ENCODE data around the gene LRRC8E. TPM values are rescaled to one million over a fixed set of nuclear protein-coding genes. Genes with fewer than 3 reads are reported as not detected.
"Not testable (repeated sequence)": the region's sequence is repeated elsewhere in the genome, so short reads cannot be mapped to it uniquely, and the experiment has no call there.

The LRRC8E gene
- total RNA-seq, 1 donor from 2014 or later: 3.5 TPM

DNA sequence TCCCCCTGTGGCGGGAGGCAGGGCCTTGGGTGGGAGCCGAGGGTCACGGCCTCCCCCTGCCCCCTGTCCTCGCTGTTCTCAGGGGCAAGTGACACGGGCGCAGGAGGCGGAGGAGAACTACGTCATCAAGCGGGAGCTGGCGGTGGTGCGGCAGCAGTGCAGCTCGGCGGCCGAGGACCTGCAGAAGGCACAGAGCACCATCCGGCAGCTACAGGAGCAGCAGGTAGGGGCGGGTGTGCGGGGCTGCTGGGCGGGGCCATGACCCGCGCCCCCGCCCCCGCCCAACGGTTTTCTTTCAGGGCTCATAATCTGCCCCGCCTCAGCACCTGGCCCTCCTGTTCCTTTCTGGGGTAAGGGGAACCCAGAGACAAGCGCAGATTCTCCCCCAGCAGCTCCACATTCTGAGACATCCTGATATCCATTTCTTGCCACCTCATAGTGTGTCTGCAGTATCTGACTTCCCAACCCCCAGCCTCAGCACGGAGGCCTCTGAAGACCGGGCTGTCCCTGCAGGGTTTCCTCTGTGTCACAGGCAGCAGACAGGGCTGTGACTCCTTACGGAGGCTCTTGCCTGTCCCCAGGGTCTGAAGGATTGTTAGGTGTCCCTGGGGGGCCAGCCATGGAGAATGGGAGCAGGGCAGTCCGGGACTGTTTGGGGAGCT lies 30.1 kb upstream of the LRRC8E start:
- Mint-ChIP-seq H3K27me3 (ENCODE audit: unreplicated experiment) (no peaks in the 10 kb centered on the region), H3K27ac (ENCODE audit: unreplicated experiment) (no peak overlapping the region), H3K4me1 (ENCODE audit: unreplicated experiment) (no peaks in the 10 kb centered on the region), H3K9me3 (ENCODE audit: unreplicated experiment) (no peaks in the 10 kb centered on the region), H3K4me3 (ENCODE audit: unreplicated experiment) (no peak overlapping the region), H3K36me3 (ENCODE audit: unreplicated experiment) (peaks cover 2% of the 10 kb centered on the region)
- TF ChIP-seq, protein P1, sequence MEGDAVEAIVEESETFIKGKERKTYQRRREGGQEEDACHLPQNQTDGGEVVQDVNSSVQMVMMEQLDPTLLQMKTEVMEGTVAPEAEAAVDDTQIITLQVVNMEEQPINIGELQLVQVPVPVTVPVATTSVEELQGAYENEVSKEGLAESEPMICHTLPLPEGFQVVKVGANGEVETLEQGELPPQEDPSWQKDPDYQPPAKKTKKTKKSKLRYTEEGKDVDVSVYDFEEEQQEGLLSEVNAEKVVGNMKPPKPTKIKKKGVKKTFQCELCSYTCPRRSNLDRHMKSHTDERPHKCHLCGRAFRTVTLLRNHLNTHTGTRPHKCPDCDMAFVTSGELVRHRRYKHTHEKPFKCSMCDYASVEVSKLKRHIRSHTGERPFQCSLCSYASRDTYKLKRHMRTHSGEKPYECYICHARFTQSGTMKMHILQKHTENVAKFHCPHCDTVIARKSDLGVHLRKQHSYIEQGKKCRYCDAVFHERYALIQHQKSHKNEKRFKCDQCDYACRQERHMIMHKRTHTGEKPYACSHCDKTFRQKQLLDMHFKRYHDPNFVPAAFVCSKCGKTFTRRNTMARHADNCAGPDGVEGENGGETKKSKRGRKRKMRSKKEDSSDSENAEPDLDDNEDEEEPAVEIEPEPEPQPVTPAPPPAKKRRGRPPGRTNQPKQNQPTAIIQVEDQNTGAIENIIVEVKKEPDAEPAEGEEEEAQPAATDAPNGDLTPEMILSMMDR (IDR thresholded peaks at IDR 0.05): no peak
- no peak for DNase-seq (ENCODE audit: extremely low spot score, unreplicated experiment)

DNA sequence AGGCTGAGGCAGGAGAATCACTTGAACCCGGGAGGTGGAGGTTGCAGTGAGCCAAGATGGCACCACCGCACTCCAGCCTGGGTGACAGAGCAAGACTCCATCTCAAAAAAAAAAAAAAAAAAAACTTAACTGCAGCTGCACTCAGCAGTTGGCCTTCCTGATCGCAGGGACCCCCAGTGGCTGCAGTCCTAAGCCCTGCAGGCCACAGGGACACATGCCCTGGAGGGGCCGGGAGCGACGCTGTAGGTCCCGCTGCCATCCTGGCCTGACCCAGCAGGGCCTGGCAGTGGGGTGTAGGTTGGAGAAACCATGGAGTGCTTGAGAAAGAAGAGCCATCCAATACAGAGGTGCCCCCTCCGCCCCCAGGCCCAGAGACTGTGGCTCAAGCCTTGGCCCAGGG lies 29.2 kb upstream of the LRRC8E start:
- H3K4me3 Mint-ChIP-seq (ENCODE audit: unreplicated experiment); H3K27ac Mint-ChIP-seq (ENCODE audit: unreplicated experiment); DNase-seq (ENCODE audit: extremely low spot score, unreplicated experiment); H3K9me3 Mint-ChIP-seq (ENCODE audit: unreplicated experiment); H3K27me3 Mint-ChIP-seq (ENCODE audit: unreplicated experiment); H3K36me3 Mint-ChIP-seq (ENCODE audit: unreplicated experiment); H3K4me1 Mint-ChIP-seq (ENCODE audit: unreplicated experiment): not testable (repeated sequence)

DNA sequence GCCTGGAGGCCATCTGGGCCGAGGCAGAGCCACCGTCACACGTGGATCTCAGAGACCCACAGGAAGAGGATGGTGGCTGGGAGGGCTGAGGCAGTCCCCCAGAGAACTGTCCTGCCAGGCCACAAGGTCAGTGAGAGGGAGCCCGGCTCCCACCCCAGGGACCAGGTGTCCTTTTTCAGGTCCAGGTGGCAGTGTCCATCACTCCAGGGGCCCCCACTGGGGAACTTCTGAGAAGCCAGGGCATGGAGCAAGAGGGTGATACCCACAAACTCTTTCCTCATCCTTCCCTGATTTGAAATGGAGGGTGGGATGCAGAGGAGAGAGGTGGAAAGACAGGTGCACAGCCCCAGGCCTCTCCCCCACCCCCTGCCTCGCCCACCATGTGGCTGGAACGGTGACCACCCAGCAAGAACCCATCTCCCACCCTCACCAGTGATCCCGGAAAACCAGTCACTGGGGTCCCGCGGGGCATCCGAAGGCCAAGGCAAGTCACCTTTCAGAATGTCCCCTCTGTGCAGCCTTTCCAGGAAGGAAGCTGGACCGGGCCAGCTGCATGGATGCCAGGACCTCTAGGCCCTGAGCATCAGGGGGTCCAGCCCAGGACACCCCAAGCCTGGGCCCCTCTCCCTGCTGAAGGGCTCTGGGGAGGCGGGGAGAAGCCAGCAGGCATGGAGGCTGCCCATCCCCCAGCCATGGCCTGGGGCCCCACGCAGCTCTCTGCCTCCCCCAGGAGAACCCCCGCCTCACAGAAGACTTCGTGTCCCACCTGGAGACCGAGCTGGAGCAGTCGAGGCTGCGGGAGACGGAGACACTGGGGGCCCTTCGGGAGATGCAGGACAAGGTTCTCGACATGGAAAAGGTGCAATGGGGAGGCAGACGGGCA lies 28.2 kb upstream of the LRRC8E start:
- Mint-ChIP-seq H3K9me3 (ENCODE audit: unreplicated experiment) (no peaks in the 10 kb centered on the region), H3K27ac (ENCODE audit: unreplicated experiment) (no peak overlapping the region), H3K27me3 (ENCODE audit: unreplicated experiment) (peaks cover 4% of the 10 kb centered on the region), H3K4me1 (ENCODE audit: unreplicated experiment) (no peaks in the 10 kb centered on the region), H3K36me3 (ENCODE audit: unreplicated experiment) (peaks cover 2% of the 10 kb centered on the region), H3K4me3 (ENCODE audit: unreplicated experiment) (no peak overlapping the region)
- TF ChIP-seq, protein P1 (IDR thresholded peaks at IDR 0.05): no peak
- no peak for DNase-seq (ENCODE audit: extremely low spot score, unreplicated experiment)

DNA sequence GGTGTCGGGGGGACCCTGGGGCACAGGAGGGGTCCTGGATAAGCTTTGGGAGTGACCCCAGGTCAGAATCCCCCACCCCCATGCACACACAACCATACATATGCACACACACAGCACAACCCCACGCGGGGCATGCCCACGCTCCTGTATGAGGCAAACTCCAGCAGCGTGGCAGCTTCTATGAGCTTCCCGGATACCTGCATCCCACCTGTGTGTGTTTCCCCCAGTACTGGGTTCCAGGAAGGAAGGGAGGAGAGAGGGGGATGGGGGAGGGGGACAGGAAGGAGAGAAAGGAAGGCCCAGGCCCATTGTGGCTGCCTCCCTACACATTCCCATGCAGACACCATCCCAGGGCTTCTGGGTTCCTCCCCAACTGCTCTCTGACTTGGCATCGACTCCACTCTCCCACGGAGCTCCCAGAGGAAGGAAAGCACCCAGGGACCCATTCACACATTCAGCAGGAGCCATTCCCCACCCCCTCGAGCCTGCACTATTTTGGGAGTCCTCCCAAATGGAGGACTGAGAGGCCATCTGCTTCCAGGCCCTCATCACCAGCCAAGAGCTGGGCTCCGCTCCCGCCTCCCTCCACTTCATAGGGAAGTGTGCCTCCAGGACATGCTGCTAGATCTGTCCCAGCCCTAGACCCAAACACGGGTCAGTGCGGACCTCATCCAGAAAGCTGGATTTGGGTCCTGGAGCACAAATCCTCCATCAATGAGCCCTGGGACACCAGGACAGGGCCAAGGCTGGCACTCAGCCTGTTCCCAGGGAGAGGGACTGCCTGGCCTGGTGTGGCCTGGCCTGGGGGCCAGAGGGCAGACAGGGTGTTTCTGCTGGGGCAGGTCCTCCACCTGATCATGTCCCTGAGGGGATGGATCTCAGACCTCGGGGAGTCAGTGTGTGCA lies 27.3 kb upstream of the LRRC8E start:
- H3K36me3 Mint-ChIP-seq (ENCODE audit: unreplicated experiment): no peaks in the 10 kb centered on the region

More for the DNA sequence above, 27.3 kb upstream of the LRRC8E start:
- peaks cover 8% of the 10 kb centered on the region for H3K27me3 Mint-ChIP-seq (ENCODE audit: unreplicated experiment)
- no peaks in the 10 kb centered on the region for H3K9me3 Mint-ChIP-seq (ENCODE audit: unreplicated experiment)
- no peak overlapping the region for H3K27ac Mint-ChIP-seq (ENCODE audit: unreplicated experiment)
- H3K4me1 Mint-ChIP-seq (ENCODE audit: unreplicated experiment): no peaks in the 10 kb centered on the region
- no peak overlapping the region for H3K4me3 Mint-ChIP-seq (ENCODE audit: unreplicated experiment)
- TF ChIP-seq, protein P1 (IDR thresholded peaks at IDR 0.05): no peak
- DNase-seq (ENCODE audit: extremely low spot score, unreplicated experiment): no peak

Measured in osteocyte (in vitro differentiated cells).